SK-N-SH (cell line): ENCODE measurements around the gene MYH11.

Experiments
- CHD2 ChIP-seq: fragments of 150-350 bp; IDR thresholded peaks from 2 replicates; pipeline ENCODE4 v1.6.1; 2018; ENCODE audit warnings: low read length; ENCODE audit not compliant: partially characterized antibody
- CTCF ChIP-seq: fragments of 200-600 bp; sonication (generic); IDR thresholded peaks from 2 replicates; pipeline ENCODE4 v1.6.1; 2017; ENCODE audit warnings: antibody characterized with exemption, mild to moderate bottlenecking, moderate library complexity
- MEF2A ChIP-seq: IDR thresholded peaks from 2 replicates; pipeline ENCODE4 v1.4.0; 2012; ENCODE audit warnings: low read depth, borderline replicate concordance
- POLR2AphosphoS5 ChIP-seq: IDR thresholded peaks from 2 replicates; pipeline ENCODE4 v1.6.1; 2012; ENCODE audit warnings: low read depth, low read length
- TAF1 ChIP-seq: IDR thresholded peaks from 2 replicates; pipeline ENCODE4 v1.6.1; 2012; ENCODE audit warnings: low read depth, mild to moderate bottlenecking, low read length, moderate library complexity, borderline replicate concordance

- TF ChIP-seq MEF2A (no peak), CTCF (no peak), TAF1 (no peak), CHD2 (no peak), POLR2AphosphoS5 (no peak)
Measured at GRCh38 chr16:15772579-15773293, 84.1 kb downstream of the MYH11 start.
